Gastrocnemius medialis (tissue), 4 donors: ENCODE results near the gene MPC1. TPM values are rescaled to one million over a fixed set of nuclear protein-coding genes. Genes with fewer than 3 reads are reported as not detected.

Source experiments
- ATAC-seq, 2 donors: fragments of 150-250 bp; one replicate each; pipeline ENCODE4 v1.9.1; 2016
- DNase-seq, 2 donors: peaks; one replicate each; pipeline ENCODE4 v3.0.0-alpha.2; 2019
- H3K27ac ChIP-seq, 4 donors: fragments of 200-600 bp; sonication (generic); 1 replicate in 1 of 4; 2 replicates in 3 of 4; pipeline ENCODE4 v1.5.1; 2016 to 2018; ENCODE audit warnings: mild to moderate bottlenecking in 2 of 4, moderate library complexity in 1 of 4
- H3K27me3 ChIP-seq, 3 donors: fragments of 200-600 bp; sonication (generic) in 2 of 3; 1 replicate in 1 of 3; 2 replicates in 2 of 3; pipeline versions ENCODE4 v1.5.1 to v1.6.0; 2016 to 2019; ENCODE audit warnings: mild to moderate bottlenecking in 1 of 3, moderate library complexity in 1 of 3
- H3K36me3 ChIP-seq, 2 donors: fragments of 200-600 bp; sonication (generic) in 1 of 2; one replicate each; pipeline ENCODE4 v1.5.1; 2017 to 2018
- H3K4me1 ChIP-seq, 2 donors: fragments of 200-600 bp; sonication (generic) in 1 of 2; one replicate each; pipeline ENCODE4 v1.5.1; 2016 to 2017; ENCODE audit warnings: mild to moderate bottlenecking in 2 of 2
- H3K4me3 ChIP-seq, 4 donors: fragments of 200-600 bp; sonication (generic) in 3 of 4; 1 replicate in 1 of 4; 2 replicates in 3 of 4; pipeline ENCODE4 v1.5.1; 2016 to 2019; ENCODE audit warnings: mild to moderate bottlenecking in 2 of 4
- H3K9me3 ChIP-seq, 3 donors: fragments of 200-600 bp; sonication (generic) in 2 of 3; 1 replicate in 1 of 3; 2 replicates in 2 of 3; pipeline ENCODE4 v1.5.1; 2016 to 2019
- CTCF ChIP-seq, 5 experiments: fragments of 450-650 bp in 3 of 5; fragments of 200-600 bp in 2 of 5; sonication (generic) in 2 of 5; IDR thresholded peaks in 4 of 5; conservative IDR thresholded peaks in 1 of 5; 1 replicate in 4 of 5; 2 replicates in 1 of 5; pipeline ENCODE4 v1.5.1; 2016 to 2019; ENCODE audit warnings: antibody characterized with exemption in 5 of 5, mild to moderate bottlenecking in 3 of 5, moderate library complexity in 3 of 5
- POLR2A ChIP-seq, 2 donors: fragments of 450-650 bp; IDR thresholded peaks; one replicate each; pipeline ENCODE4 v1.6.1; 2017; ENCODE audit warnings: antibody characterized with exemption in 2 of 2, mild to moderate bottlenecking in 2 of 2, moderate library complexity in 2 of 2
- in situ Hi-C, 4 donors: fragments of 200-750 bp; cut with MboI; loops; one replicate each; pipeline versions ENCODE4 v1.15.0 to v1.8.0; 2017; ENCODE audit warnings: low sequenced_read_pairs in 4 of 4
- intact Hi-C: fragments of 100-400 bp; cut with DNase I; formaldehyde crosslinking; loops from one replicate; pipeline ENCODE4 v1.15.1; 2023; ENCODE audit warnings: low total_unique reads
- total RNA-seq, 4 donors: library from RNA; depleted of rRNA; stranded (reverse); fragments of >200 nt; gene quantifications; one replicate each; pipeline versions ENCODE4 v1.1.0 to v1.2.3, GENCODE V29; 2016

The MPC1 gene
- total RNA-seq, 4 donors from 2014 or later, result 75.0 to 127 (median 97.4) TPM

GRCh38 chr6:166323395-166323794 lies 59.3 kb downstream of the MPC1 start:
- Histone ChIP-seq H3K27ac (no peak overlapping the region), H3K9me3 (no peaks in the 10 kb centered on the region), H3K4me1 (no peaks in the 10 kb centered on the region), H3K36me3 (peaks cover 0 to 43% of the 10 kb centered on the region in 2 donors), H3K27me3 (no peaks in the 10 kb centered on the region), H3K4me3 (no peak overlapping the region)
- intact Hi-C loops (no loop called here), in situ Hi-C loops (no loop called here)
- no peak for TF ChIP-seq CTCF (IDR thresholded peaks at IDR 0.05 in 4 of 5, conservative IDR thresholded peaks at IDR 0.05 in 1 of 5)
- no peak for ATAC-seq
- no peak for DNase-seq

GRCh38 chr6:166318649-166319600 lies 63.8 kb downstream of the MPC1 start:
- no peak overlapping the region for H3K27ac ChIP-seq
- in situ Hi-C loops (no loop called here), intact Hi-C loops (no loop called here)
- H3K27me3 ChIP-seq, result no peaks in the 10 kb centered on the region
- ATAC-seq, result no peak
- DNase-seq, result no peak
- no peak for TF ChIP-seq POLR2A (IDR thresholded peaks at IDR 0.05)
- no peak for TF ChIP-seq CTCF (IDR thresholded peaks at IDR 0.05 in 4 of 5, conservative IDR thresholded peaks at IDR 0.05 in 1 of 5)
- no peaks in the 10 kb centered on the region for H3K9me3 ChIP-seq
- H3K36me3 ChIP-seq, result peaks cover 0 to 28% of the 10 kb centered on the region in 2 donors
- H3K4me3 ChIP-seq, result no peak overlapping the region
- no peaks in the 10 kb centered on the region for H3K4me1 ChIP-seq

GRCh38 chr6:166318227-166318626 lies 64.5 kb downstream of the MPC1 start:
- no peak for TF ChIP-seq CTCF (IDR thresholded peaks at IDR 0.05 in 4 of 5, conservative IDR thresholded peaks at IDR 0.05 in 1 of 5)
- no peak for TF ChIP-seq POLR2A (IDR thresholded peaks at IDR 0.05)
- Histone ChIP-seq H3K4me1 (no peaks in the 10 kb centered on the region), H3K27me3 (no peaks in the 10 kb centered on the region), H3K27ac (no peak overlapping the region), H3K36me3 (peaks cover 0 to 24% of the 10 kb centered on the region in 2 donors), H3K9me3 (no peaks in the 10 kb centered on the region), H3K4me3 (no peak overlapping the region)
- ATAC-seq (no peak), DNase-seq (no peak)
- in situ Hi-C loops (no loop called here), intact Hi-C loops (no loop called here)

- DNase-seq (no peak), ATAC-seq (no peak)
- intact Hi-C loops (no loop called here), in situ Hi-C loops (no loop called here)
- Histone ChIP-seq H3K9me3 (no peaks in the 10 kb centered on the region), H3K27me3 (no peaks in the 10 kb centered on the region), H3K27ac (no peak overlapping the region), H3K4me1 (no peaks in the 10 kb centered on the region), H3K4me3 (no peak overlapping the region), H3K36me3 (peaks cover 0 to 17% of the 10 kb centered on the region in 2 donors)
- no peak for TF ChIP-seq CTCF (IDR thresholded peaks at IDR 0.05 in 4 of 5, conservative IDR thresholded peaks at IDR 0.05 in 1 of 5)
- TF ChIP-seq POLR2A (IDR thresholded peaks at IDR 0.05), result no peak
Observed at GRCh38 chr6:166317261-166318212, 65.2 kb downstream of the MPC1 start.
